Measurements from ENCODE around the gene DOCK7.
"Not testable (repeated sequence)": the region's sequence is repeated elsewhere in the genome, so short reads cannot be mapped to it uniquely, and the experiment has no call there.

Gene DOCK7

GRCh38 chr1:62572476-62572875 is 115.7 kb downstream of the DOCK7 start:
- TF ChIP-seq EZH2phosphoT487 (IDR thresholded peaks at IDR 0.05; ENCODE audit: borderline replicate concordance) (no peak), CTCF (conservative IDR thresholded peaks at IDR 0.05; ENCODE audit: low read length) (no peak)
- Histone ChIP-seq H3K9me2 (replicated peaks; ENCODE audit: low read depth, low read length) (no peaks in the 10 kb centered on the region), H3K9me3 (ENCODE audit: insufficient read depth, low read depth, low read length) (no peaks in the 10 kb centered on the region), H4K20me1 (ENCODE audit: insufficient read depth, low read length, poor library complexity, severe bottlenecking) (no peaks in the 10 kb centered on the region), H3K4me3 (ENCODE audit: low read length, poor library complexity, severe bottlenecking) (no peak overlapping the region), H2AFZ (ENCODE audit: low read length) (no peak overlapping the region), H3F3A (ENCODE audit: low read depth) (no peaks in the 10 kb centered on the region), H3K79me2 (ENCODE audit: insufficient read depth, low read length) (no peaks in the 10 kb centered on the region), H3K36me3 (ENCODE audit: insufficient read depth, low read length) (no peaks in the 10 kb centered on the region; the same call in 1 of the 2 replicates), H3K4me1 (ENCODE audit: insufficient read depth, low read length, poor library complexity, severe bottlenecking) (peaks cover 4% of the 10 kb centered on the region), H3K4me2 (ENCODE audit: low read depth, low read length, poor library complexity, severe bottlenecking) (no peak overlapping the region), H3K9ac (ENCODE audit: low read depth, low read length, poor library complexity, severe bottlenecking) (no peak overlapping the region), H3K27me3 (ENCODE audit: insufficient read depth, low read length, poor library complexity, severe bottlenecking) (no peaks in the 10 kb centered on the region)

GRCh38 chr1:62571517-62571916 is 116.7 kb downstream of the DOCK7 start:
- not testable (repeated sequence) for H3K9ac ChIP-seq (ENCODE audit: low read depth, low read length, poor library complexity, severe bottlenecking); H3K79me2 ChIP-seq (ENCODE audit: insufficient read depth, low read length); H4K20me1 ChIP-seq (ENCODE audit: insufficient read depth, low read length, poor library complexity, severe bottlenecking); H3K36me3 ChIP-seq (ENCODE audit: insufficient read depth, low read length); H3K9me3 ChIP-seq (ENCODE audit: insufficient read depth, low read depth, low read length); H2AFZ ChIP-seq (ENCODE audit: low read length); H3K4me2 ChIP-seq (ENCODE audit: low read depth, low read length, poor library complexity, severe bottlenecking); H3K27me3 ChIP-seq (ENCODE audit: insufficient read depth, low read length, poor library complexity, severe bottlenecking); H3K4me3 ChIP-seq (ENCODE audit: low read length, poor library complexity, severe bottlenecking); H3F3A ChIP-seq (ENCODE audit: low read depth); H3K9me2 ChIP-seq (replicated peaks; ENCODE audit: low read depth, low read length); H3K4me1 ChIP-seq (ENCODE audit: insufficient read depth, low read length, poor library complexity, severe bottlenecking)

- not testable (repeated sequence) for H3K4me2 ChIP-seq (ENCODE audit: low read depth, low read length, poor library complexity, severe bottlenecking); H3K9me3 ChIP-seq (ENCODE audit: insufficient read depth, low read depth, low read length); H3K36me3 ChIP-seq (ENCODE audit: insufficient read depth, low read length); H3K9ac ChIP-seq (ENCODE audit: low read depth, low read length, poor library complexity, severe bottlenecking); H3K4me1 ChIP-seq (ENCODE audit: insufficient read depth, low read length, poor library complexity, severe bottlenecking); H2AFZ ChIP-seq (ENCODE audit: low read length); H3F3A ChIP-seq (ENCODE audit: low read depth); H4K20me1 ChIP-seq (ENCODE audit: insufficient read depth, low read length, poor library complexity, severe bottlenecking); H3K27me3 ChIP-seq (ENCODE audit: insufficient read depth, low read length, poor library complexity, severe bottlenecking); H3K4me3 ChIP-seq (ENCODE audit: low read length, poor library complexity, severe bottlenecking); H3K79me2 ChIP-seq (ENCODE audit: insufficient read depth, low read length); H3K9me2 ChIP-seq (replicated peaks; ENCODE audit: low read depth, low read length)
Observed at GRCh38 chr1:62567926-62568325, 120.3 kb downstream of the DOCK7 start.

- H2AFZ ChIP-seq (ENCODE audit: low read length) = not testable (repeated sequence)
Observed at GRCh38 chr1:62567182-62567581, 121.0 kb downstream of the DOCK7 start.

GRCh38 chr1:62561306-62561705 is 126.9 kb downstream of the DOCK7 start:
- Histone ChIP-seq H3K9ac (ENCODE audit: low read depth, low read length, poor library complexity, severe bottlenecking) (no peak overlapping the region), H3K4me1 (ENCODE audit: insufficient read depth, low read length, poor library complexity, severe bottlenecking) (no peaks in the 10 kb centered on the region), H2AFZ (ENCODE audit: low read length) (no peak overlapping the region), H3K9me2 (replicated peaks; ENCODE audit: low read depth, low read length) (no peaks in the 10 kb centered on the region), H3K4me3 (ENCODE audit: low read length, poor library complexity, severe bottlenecking) (no peak overlapping the region), H3K79me2 (ENCODE audit: insufficient read depth, low read length) (no peaks in the 10 kb centered on the region), H3K36me3 (ENCODE audit: insufficient read depth, low read length) (peaks cover 15% of the 10 kb centered on the region; the same call in 1 of the 2 replicates), H3F3A (ENCODE audit: low read depth) (no peaks in the 10 kb centered on the region), H3K9me3 (ENCODE audit: insufficient read depth, low read depth, low read length) (no peaks in the 10 kb centered on the region), H4K20me1 (ENCODE audit: insufficient read depth, low read length, poor library complexity, severe bottlenecking) (no peaks in the 10 kb centered on the region), H3K27me3 (ENCODE audit: insufficient read depth, low read length, poor library complexity, severe bottlenecking) (no peaks in the 10 kb centered on the region), H3K4me2 (ENCODE audit: low read depth, low read length, poor library complexity, severe bottlenecking) (no peak overlapping the region)
- no peak for TF ChIP-seq EZH2phosphoT487 (IDR thresholded peaks at IDR 0.05; ENCODE audit: borderline replicate concordance)
- TF ChIP-seq CTCF (conservative IDR thresholded peaks at IDR 0.05; ENCODE audit: low read length) = no peak

More at GRCh38 chr1:62567182-62567581, 121.0 kb downstream of the DOCK7 start:
- not testable (repeated sequence) for H3K27me3 ChIP-seq (ENCODE audit: insufficient read depth, low read length, poor library complexity, severe bottlenecking); H3K4me2 ChIP-seq (ENCODE audit: low read depth, low read length, poor library complexity, severe bottlenecking); H3K9me2 ChIP-seq (replicated peaks; ENCODE audit: low read depth, low read length); H3F3A ChIP-seq (ENCODE audit: low read depth); H3K36me3 ChIP-seq (ENCODE audit: insufficient read depth, low read length); H3K9ac ChIP-seq (ENCODE audit: low read depth, low read length, poor library complexity, severe bottlenecking); H3K4me1 ChIP-seq (ENCODE audit: insufficient read depth, low read length, poor library complexity, severe bottlenecking); H3K9me3 ChIP-seq (ENCODE audit: insufficient read depth, low read depth, low read length); H4K20me1 ChIP-seq (ENCODE audit: insufficient read depth, low read length, poor library complexity, severe bottlenecking); H3K4me3 ChIP-seq (ENCODE audit: low read length, poor library complexity, severe bottlenecking); H3K79me2 ChIP-seq (ENCODE audit: insufficient read depth, low read length)
